Activated CD4-positive, alpha-beta memory T cell treated with anti-CD3 and anti-CD28 coated beads for 36 hours (primary cell): ENCODE data around the gene EPB41L1. TPM values are rescaled to one million over a fixed set of nuclear protein-coding genes. Genes with fewer than 3 reads are reported as not detected.

Experiments used
- CTCF ChIA-PET: fragments of 350-600 bp; sonication (Branson Sonifier 250); formaldehyde crosslinking; loops from one replicate; lab custom pipeline; 2021; ENCODE audit warnings: antibody characterized with exemption, inconsistent platforms; lab: Charles Lee
- POLR2A ChIA-PET: fragments of 350-600 bp; sonication (Branson Sonifier 250); formaldehyde crosslinking; loops from one replicate; lab custom pipeline; 2021; ENCODE audit warnings: antibody characterized with exemption; lab: Charles Lee
- DNase-seq: peaks from one replicate; pipeline ENCODE4 v3.0.0-alpha.2; 2020
- H3K27ac Mint-ChIP-seq: one replicate; pipeline ENCODE4 v1.8.0; 2021; ENCODE audit warnings: mixed read lengths
- H3K27me3 Mint-ChIP-seq: one replicate; pipeline ENCODE4 v1.8.0; 2021; ENCODE audit warnings: mixed read lengths
- H3K36me3 Mint-ChIP-seq: one replicate; pipeline ENCODE4 v1.8.0; 2021; ENCODE audit warnings: mixed read lengths
- H3K4me1 Mint-ChIP-seq: one replicate; pipeline ENCODE4 v1.8.0; 2021; ENCODE audit warnings: low read depth, mixed read lengths
- H3K4me3 Mint-ChIP-seq: one replicate; pipeline ENCODE4 v1.8.0; 2021; ENCODE audit warnings: mild to moderate bottlenecking, mixed read lengths
- H3K9me3 Mint-ChIP-seq: one replicate; pipeline ENCODE4 v1.8.0; 2021; ENCODE audit warnings: mixed read lengths
- intact Hi-C: fragments of 100-400 bp; cut with micrococcal nuclease; formaldehyde crosslinking; loops from one replicate; pipeline ENCODE4 v1.15.1; 2023
- total RNA-seq, 2 experiments: library from RNA; stranded (reverse); gene quantifications; one replicate each; pipeline ENCODE4 v1.2.3, GENCODE V29; 2021

The EPB41L1 gene
- total RNA-seq, 2 experiments from 2014 or later, result 0.36 to 0.88 TPM

DNA sequence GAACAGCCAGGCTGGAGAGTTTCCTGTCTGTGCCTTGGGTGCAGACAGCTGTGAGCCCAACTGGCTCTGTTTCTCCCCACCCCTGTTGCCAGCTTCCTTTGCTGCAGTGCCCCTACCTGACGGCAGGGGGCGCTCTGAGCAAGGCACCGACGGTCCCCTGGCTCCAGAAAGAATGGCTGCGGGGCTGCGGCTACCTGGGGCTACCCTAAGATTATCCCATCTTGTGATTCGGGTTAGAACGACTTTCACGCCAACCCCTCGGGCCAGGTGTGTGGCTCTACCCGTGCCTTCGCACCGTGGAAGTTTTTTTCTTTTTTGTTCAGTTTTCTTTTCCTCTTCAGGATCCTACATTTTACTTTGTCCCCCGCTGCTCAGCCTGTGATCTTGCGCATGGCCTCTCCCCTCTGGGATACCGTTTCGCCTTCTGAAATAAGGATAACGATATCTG, 48.4 kb downstream of the EPB41L1 start:
- POLR2A ChIA-PET, result interaction anchor here (0.6 to 1.4 kb wide), 2 partner anchors 225 to 236 kb away, joined by 3 read pairs; no protein-coding TSS in a partner anchor
- H3K4me3 Mint-ChIP-seq, result no peak overlapping the region

DNA sequence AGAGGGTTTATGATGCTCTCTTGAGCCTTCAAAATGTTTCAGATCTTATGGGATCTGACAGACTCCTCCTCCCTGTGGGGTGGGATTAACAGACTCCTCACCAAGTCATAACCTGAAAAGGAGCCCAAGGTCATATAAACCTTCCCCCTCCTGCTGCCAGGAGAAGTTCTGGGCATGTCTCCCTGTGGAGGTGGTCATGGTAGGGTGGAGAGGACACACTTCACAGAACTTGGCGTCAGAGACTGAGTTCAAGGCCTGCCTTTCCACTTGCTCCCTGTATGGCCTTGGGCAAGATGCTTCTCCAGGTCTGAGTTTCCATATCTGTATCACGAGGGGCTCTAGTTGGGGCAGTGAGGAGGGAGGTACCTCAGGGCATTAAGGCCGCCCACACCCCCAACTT, 49.3 kb downstream of the EPB41L1 start:
- POLR2A ChIA-PET, result no interaction called here
- Mint-ChIP-seq H3K4me1 (peaks cover 4% of the 10 kb centered on the region), H3K9me3 (no peaks in the 10 kb centered on the region), H3K27me3 (peaks cover 4% of the 10 kb centered on the region), H3K36me3 (no peaks in the 10 kb centered on the region), H3K4me3 (no peak overlapping the region), H3K27ac (no peak overlapping the region)
- no peak for DNase-seq
- intact Hi-C loops, result loop anchor here (2.0 to 5.0 kb wide), 2 partner anchors 235 to 288 kb away; no protein-coding TSS in a partner anchor
- CTCF ChIA-PET, result interaction anchor here (0.6 to 6.8 kb wide), 8 partner anchors 10 to 289 kb away, joined by 3 to 101 read pairs (median 10); no protein-coding TSS in a partner anchor

More for the DNA sequence above, 48.4 kb downstream of the EPB41L1 start:
- Mint-ChIP-seq H3K27me3 (peaks cover 1% of the 10 kb centered on the region), H3K4me1 (peaks cover 4% of the 10 kb centered on the region), H3K9me3 (no peaks in the 10 kb centered on the region), H3K36me3 (no peaks in the 10 kb centered on the region), H3K27ac (no peak overlapping the region)
- DNase-seq, result peak; percentile 84
- intact Hi-C loops, result loop anchor here (2.0 to 5.0 kb wide), 2 partner anchors 236 to 289 kb away; no protein-coding TSS in a partner anchor
- CTCF ChIA-PET, result interaction anchor here (0.6 to 6.8 kb wide), 48 partner anchors 9 to 1001 kb away, joined by 3 to 101 read pairs (median 4); no protein-coding TSS in a partner anchor

DNA sequence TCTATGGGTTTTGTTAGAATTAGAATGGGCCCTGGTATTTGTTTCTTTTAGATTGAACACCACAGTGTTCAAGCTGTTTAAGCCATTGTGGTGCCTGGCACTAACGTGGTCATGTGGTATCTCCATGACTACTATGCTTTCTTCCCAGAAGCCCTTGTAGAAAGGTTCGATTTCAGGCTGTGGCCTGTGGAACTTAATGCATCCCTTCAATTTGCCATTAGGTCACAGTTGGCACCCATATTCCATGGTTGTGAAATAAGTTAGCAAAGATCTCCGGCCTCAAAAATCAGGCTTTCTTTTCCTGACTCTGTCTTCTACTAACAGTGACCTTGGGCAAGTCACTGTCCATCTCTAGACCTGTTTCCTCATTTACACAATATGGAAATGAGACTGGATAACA, 50.5 kb downstream of the EPB41L1 start:
- intact Hi-C loops, result no loop called here
- CTCF ChIA-PET, result interaction anchor here (6.8 kb wide), 1 partner anchor 233 kb away, joined by 101 read pairs; no protein-coding TSS in a partner anchor
- Mint-ChIP-seq H3K4me3 (no peak overlapping the region), H3K27me3 (peaks cover 4% of the 10 kb centered on the region), H3K27ac (no peak overlapping the region), H3K4me1 (peaks cover 4% of the 10 kb centered on the region), H3K36me3 (no peaks in the 10 kb centered on the region), H3K9me3 (no peaks in the 10 kb centered on the region)
- no peak for DNase-seq
- POLR2A ChIA-PET, result no interaction called here

DNA sequence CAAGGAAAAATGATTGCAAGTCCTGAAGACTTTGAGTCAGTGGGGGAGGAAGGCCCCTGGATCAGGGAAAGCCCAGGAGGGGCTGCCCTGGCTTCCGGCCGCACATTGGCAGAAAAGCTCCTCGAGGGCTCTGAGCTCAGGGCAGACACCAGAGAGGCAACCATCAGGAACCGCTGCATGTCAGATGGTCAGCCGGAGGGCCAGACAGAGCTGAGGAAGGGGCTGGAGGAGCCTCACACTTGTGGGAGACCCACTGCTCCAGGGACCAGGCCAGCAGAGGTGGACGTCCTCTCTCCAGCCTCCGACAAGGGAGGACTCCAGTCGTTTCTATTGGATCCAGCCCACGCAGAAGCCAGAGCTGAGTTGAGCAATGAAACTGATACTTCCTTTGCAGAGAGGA, 51.5 kb downstream of the EPB41L1 start:
- intact Hi-C loops, result no loop called here

GRCh38 chr20:36206641-36207040, 52.1 kb downstream of the EPB41L1 start:
- H3K27ac Mint-ChIP-seq, result no peak overlapping the region
- intact Hi-C loops, result no loop called here
- DNase-seq, result no peak
- peaks cover 4% of the 10 kb centered on the region for H3K4me1 Mint-ChIP-seq
- H3K9me3 Mint-ChIP-seq, result no peaks in the 10 kb centered on the region
- CTCF ChIA-PET, result interaction anchor here (0.6 to 0.9 kb wide), 2 partner anchors 50 to 214 kb away, joined by 3 read pairs; no protein-coding TSS in a partner anchor
- POLR2A ChIA-PET, result no interaction called here
- no peaks in the 10 kb centered on the region for H3K36me3 Mint-ChIP-seq
- no peak overlapping the region for H3K4me3 Mint-ChIP-seq
- peaks cover 4% of the 10 kb centered on the region for H3K27me3 Mint-ChIP-seq

More for the DNA sequence above, 51.5 kb downstream of the EPB41L1 start:
- ChIA-PET POLR2A (no interaction called here), CTCF (interaction anchor here (0.6 to 0.9 kb wide), 3 partner anchors 20 to 213 kb away, joined by 3 read pairs; no protein-coding TSS in a partner anchor)
- Mint-ChIP-seq H3K9me3 (no peaks in the 10 kb centered on the region), H3K36me3 (no peaks in the 10 kb centered on the region), H3K4me3 (no peak overlapping the region), H3K4me1 (peaks cover 4% of the 10 kb centered on the region), H3K27ac (no peak overlapping the region), H3K27me3 (peaks cover 4% of the 10 kb centered on the region)
- no peak for DNase-seq

- DNase-seq, result no peak
- CTCF ChIA-PET, result interaction anchor here (1.6 kb wide), 1 partner anchor 232 kb away, joined by 3 read pairs; no protein-coding TSS in a partner anchor
- no peaks in the 10 kb centered on the region for H3K36me3 Mint-ChIP-seq
These were observed 53.1 kb downstream of the EPB41L1 start for GRCh38 chr20:36207602-36208001.

GRCh38 chr20:36208257-36208656, 53.7 kb downstream of the EPB41L1 start:
- CTCF ChIA-PET, result interaction anchor here (1.6 kb wide), 1 partner anchor 231 kb away, joined by 3 read pairs; no protein-coding TSS in a partner anchor
- no peak overlapping the region for H3K27ac Mint-ChIP-seq

More at GRCh38 chr20:36207602-36208001, 53.1 kb downstream of the EPB41L1 start:
- peaks cover 4% of the 10 kb centered on the region for H3K27me3 Mint-ChIP-seq
- no peak overlapping the region for H3K27ac Mint-ChIP-seq
- intact Hi-C loops, result no loop called here
- H3K4me3 Mint-ChIP-seq, result no peak overlapping the region
- POLR2A ChIA-PET, result no interaction called here
- H3K9me3 Mint-ChIP-seq, result no peaks in the 10 kb centered on the region
- H3K4me1 Mint-ChIP-seq, result peaks cover 4% of the 10 kb centered on the region

DNA sequence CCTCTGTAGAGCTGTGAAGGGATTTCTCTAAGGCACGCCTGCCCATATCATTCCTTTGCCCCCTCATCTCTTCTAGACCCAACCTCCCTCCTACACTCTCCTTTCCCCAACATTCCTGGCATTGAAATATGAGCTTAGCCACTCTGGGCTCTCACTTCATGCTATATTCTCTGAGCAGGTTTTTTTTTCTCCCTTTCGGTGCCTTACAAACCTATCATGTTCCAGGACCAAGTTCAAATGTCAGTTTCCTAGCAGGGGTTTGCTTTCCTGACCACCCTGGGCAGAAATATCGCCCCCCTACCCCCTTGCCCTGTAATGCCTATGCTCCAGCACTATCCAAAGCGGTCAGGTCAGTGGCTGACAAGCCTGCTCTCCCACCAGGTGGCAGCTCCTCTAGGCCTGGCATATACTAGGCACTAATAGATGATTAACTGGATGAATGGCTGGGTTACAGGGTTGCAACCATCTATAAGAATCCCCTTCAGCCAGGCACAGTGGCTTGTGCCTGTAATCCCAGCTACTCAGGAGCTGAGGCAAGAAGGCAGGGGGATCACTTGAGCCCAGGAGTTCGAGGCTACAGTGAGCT, 56.0 kb downstream of the EPB41L1 start:
- CTCF ChIA-PET, result interaction anchor here (0.8 to 5.6 kb wide), 5 partner anchors 8 to 228 kb away, joined by 3 to 28 read pairs (median 5); no protein-coding TSS in a partner anchor
- DNase-seq, result no peak
- no peaks in the 10 kb centered on the region for H3K9me3 Mint-ChIP-seq
- H3K36me3 Mint-ChIP-seq, result no peaks in the 10 kb centered on the region
- H3K27me3 Mint-ChIP-seq, result peaks cover 3% of the 10 kb centered on the region
- POLR2A ChIA-PET, result no interaction called here
- no peaks in the 10 kb centered on the region for H3K4me1 Mint-ChIP-seq
- H3K27ac Mint-ChIP-seq, result no peak overlapping the region
- H3K4me3 Mint-ChIP-seq, result no peak overlapping the region
- intact Hi-C loops, result no loop called here

More at GRCh38 chr20:36208257-36208656, 53.7 kb downstream of the EPB41L1 start:
- Mint-ChIP-seq H3K27me3 (peaks cover 3% of the 10 kb centered on the region), H3K36me3 (no peaks in the 10 kb centered on the region), H3K9me3 (no peaks in the 10 kb centered on the region), H3K4me3 (no peak overlapping the region), H3K4me1 (no peaks in the 10 kb centered on the region)
- DNase-seq, result no peak
- intact Hi-C loops, result no loop called here
- POLR2A ChIA-PET, result no interaction called here

DNA sequence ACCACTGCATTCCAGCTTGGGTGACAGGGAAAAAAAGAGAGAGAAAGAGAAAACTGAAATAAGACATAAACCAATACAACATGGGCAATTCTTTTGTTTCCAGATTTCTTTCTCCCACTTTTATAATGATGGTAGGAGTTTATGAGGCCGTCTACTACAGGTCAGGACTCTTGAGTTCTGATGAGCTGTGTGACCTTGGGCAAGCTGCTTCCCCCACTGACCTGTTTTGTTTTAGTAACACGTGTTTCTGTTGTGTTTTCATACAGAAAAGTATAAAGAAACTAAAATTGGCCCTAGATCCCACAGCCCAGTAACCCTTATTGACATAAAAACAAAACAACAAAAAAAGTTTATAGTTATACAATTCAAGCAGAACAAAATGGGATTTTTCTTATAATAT, 58.8 kb downstream of the EPB41L1 start:
- H3K27me3 Mint-ChIP-seq, result peaks cover 3% of the 10 kb centered on the region
- CTCF ChIA-PET, result interaction anchor here (1.1 to 5.6 kb wide), 7 partner anchors 11 to 225 kb away, joined by 3 to 28 read pairs (median 6); no protein-coding TSS in a partner anchor

DNA sequence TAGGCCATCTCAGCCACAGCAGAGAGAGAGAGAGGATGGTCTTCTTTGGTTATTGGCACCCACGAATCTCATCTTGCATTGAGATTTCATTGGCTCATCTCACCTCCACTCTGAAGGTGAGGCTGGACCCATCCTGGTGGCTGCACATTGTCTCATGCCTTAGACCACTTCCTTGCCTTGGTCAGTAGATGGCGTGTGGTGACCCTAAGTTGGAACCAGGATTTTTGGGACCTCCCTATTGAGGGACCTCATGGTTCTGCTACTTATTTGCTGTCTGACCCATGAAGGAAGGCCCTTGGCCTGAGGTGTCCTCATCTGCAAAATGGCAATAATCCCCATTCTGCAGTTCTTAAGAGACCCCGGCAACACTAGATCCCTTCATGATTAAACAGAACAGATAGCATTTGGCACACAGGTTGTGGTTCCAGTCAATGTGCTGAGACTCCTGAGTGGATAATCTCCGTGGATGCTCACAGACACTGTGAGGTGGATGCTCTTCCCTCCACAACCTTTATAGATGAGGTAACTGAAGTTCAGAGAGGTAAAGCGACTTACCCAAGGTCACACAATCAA, 60.2 kb downstream of the EPB41L1 start:
- no peaks in the 10 kb centered on the region for H3K36me3 Mint-ChIP-seq
- intact Hi-C loops, result loop anchor here (2.0 kb wide), 1 partner anchor 184 kb away; no protein-coding TSS in a partner anchor
- H3K4me1 Mint-ChIP-seq, result no peaks in the 10 kb centered on the region
- H3K27me3 Mint-ChIP-seq, result no peaks in the 10 kb centered on the region
- H3K4me3 Mint-ChIP-seq, result no peak overlapping the region
- peak; percentile 15 for DNase-seq
- POLR2A ChIA-PET, result no interaction called here
- CTCF ChIA-PET, result interaction anchor here (0.8 to 5.6 kb wide), 2 partner anchors 12 to 224 kb away, joined by 3 to 28 read pairs; no protein-coding TSS in a partner anchor
- no peak overlapping the region for H3K27ac Mint-ChIP-seq
- no peaks in the 10 kb centered on the region for H3K9me3 Mint-ChIP-seq

More for the DNA sequence above, 58.8 kb downstream of the EPB41L1 start:
- Mint-ChIP-seq H3K9me3 (no peaks in the 10 kb centered on the region), H3K36me3 (no peaks in the 10 kb centered on the region), H3K4me3 (no peak overlapping the region), H3K27ac (no peak overlapping the region), H3K4me1 (no peaks in the 10 kb centered on the region)
- no peak for DNase-seq
- intact Hi-C loops, result no loop called here
- POLR2A ChIA-PET, result no interaction called here

GRCh38 chr20:36215778-36216177, 61.2 kb downstream of the EPB41L1 start:
- Mint-ChIP-seq H3K4me1 (no peaks in the 10 kb centered on the region), H3K27me3 (no peaks in the 10 kb centered on the region), H3K4me3 (no peak overlapping the region), H3K36me3 (no peaks in the 10 kb centered on the region), H3K9me3 (no peaks in the 10 kb centered on the region), H3K27ac (no peak overlapping the region)
- POLR2A ChIA-PET, result no interaction called here
- intact Hi-C loops, result loop anchor here (2.0 kb wide), 1 partner anchor 183 kb away; no protein-coding TSS in a partner anchor
- CTCF ChIA-PET, result interaction anchor here (0.7 to 2.2 kb wide), 7 partner anchors 13 to 228 kb away, joined by 3 to 7 read pairs (median 6); no protein-coding TSS in a partner anchor
- no peak for DNase-seq
